Fibroblast of skin of left quadriceps (primary cell): ENCODE results near the gene CPNE1.

Source experiments
- DNase-seq, 2 experiments: peaks; one replicate each; pipeline ENCODE4 v3.0.0-alpha.2; 2013; ENCODE audit warnings: low read depth in 2 of 2

The CPNE1 gene

DNA sequence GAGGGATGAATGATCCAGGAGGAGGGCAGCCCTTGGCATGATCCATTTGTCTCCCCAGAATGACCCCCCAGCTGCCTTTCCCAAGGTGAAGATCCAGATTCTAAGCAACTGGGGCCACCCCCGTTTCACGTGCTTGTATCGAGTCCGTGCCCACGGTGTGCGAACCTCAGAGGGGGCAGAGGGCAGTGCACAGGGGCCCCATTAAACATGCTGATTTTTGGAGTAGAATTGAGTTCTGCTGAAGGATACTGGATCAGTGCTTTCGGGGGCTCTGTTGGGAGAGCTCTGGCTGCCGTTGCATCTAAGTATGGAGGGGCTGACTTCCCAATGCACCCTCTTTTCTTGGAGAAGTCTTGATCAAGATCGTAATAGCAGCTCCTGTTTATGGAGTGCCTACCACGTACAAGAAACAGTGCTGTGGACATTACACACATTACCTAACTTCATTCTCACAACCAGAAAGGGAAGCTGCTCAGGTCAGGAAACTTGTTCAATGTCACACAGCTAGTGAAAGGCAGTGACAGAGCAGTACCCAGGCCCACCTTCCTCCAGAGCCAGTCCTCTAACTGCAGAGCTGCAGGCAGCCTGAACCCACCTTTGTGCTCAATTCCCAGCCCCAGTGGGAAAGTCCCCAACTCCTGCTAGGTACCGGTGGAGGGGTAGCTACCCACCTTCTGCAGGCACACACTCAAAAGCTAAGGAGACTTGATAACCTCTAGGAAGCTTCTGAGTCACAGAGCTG, 43.7 kb downstream of the CPNE1 start:
- no peak for DNase-seq

DNA sequence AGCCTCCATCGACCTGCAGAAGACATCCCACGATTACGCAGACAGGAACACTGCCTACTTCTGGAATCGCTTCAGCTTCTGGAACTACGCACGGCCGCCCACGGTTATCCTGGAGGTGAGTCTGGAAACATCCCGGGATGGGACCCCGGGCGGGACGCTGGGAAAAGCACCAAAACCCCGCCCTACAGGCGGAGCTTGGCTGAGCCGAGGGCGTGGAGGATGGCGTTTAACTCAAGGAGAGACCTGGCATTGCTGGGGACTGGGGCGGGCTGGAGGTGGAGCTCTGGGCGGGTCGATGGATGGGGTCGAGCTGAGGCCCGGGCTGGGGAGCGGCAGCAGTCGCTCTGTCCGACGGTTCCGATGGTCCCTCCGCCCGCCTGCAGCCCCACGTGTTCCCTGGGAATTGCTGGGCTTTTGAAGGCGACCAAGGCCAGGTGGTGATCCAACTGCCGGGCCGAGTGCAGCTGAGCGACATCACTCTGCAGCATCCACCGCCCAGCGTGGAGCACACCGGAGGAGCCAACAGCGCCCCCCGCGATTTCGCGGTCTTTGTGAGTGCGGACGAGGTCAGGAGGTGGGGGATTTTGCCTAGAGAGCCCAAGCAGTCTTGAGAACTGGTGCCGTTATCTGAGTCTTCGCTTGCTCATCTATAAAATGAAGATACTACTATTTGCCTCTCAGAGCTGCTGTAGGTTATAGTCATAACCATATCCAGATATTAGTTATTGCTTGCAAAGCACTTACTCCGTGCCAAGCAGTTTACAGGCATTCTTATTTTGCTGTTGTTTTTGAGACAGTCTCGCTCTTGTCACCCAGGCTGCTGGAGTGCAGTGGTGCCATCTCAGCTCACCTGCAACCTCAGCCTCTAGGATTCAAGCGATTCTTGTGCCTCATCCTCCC, 45.3 kb downstream of the CPNE1 start:
- peak; percentile 62 to 63 for DNase-seq

DNA sequence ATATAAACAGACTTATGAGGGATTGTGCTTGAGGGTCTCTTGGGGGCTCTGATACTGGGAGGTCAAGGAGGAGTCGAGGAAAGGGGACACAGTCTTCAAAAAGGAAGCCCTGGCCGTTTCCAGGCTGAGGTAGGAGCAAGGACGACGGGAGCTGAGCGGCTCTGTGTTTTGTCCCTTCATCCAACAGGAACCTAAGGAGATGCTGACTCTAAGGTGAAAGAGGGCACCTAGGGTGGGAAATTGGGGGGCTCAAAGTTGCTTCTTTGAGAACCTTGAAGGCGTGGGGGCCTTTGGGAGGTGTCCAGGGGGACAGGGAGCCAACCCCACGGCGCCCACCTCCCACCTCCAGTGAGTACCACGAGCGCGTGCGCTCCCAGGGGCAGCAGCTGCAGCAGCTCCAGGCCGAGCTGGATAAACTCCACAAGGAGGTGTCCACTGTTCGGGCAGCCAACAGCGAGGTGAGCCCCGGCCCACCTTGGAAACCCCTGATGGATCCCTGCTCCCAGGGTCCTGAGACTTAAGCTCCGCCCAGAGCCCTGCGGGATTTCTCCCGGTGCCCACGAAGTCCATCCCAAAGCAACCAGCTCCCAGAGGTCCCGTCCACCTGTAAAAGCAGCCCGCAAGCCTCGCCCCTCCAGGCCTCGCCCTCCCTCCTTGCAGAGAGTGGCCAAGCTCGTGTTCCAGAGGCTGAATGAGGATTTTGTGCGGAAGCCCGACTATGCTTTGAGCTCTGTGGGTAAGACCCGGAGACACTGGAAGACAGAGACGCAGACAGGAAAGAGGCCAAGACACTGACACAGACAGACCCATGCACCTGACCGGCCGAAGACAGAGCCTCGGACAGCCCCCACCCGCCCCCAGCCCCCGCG, 46.2 kb downstream of the CPNE1 start:
- no peak for DNase-seq

- DNase-seq: peak in 1 of 2 experiments; percentile 12
Measured at GRCh38 chr20:35617397-35618262, 47.1 kb downstream of the CPNE1 start.

- peak; percentile 53 to 99 for DNase-seq
Measured at GRCh38 chr20:35616465-35617396, 48.0 kb downstream of the CPNE1 start.

DNA sequence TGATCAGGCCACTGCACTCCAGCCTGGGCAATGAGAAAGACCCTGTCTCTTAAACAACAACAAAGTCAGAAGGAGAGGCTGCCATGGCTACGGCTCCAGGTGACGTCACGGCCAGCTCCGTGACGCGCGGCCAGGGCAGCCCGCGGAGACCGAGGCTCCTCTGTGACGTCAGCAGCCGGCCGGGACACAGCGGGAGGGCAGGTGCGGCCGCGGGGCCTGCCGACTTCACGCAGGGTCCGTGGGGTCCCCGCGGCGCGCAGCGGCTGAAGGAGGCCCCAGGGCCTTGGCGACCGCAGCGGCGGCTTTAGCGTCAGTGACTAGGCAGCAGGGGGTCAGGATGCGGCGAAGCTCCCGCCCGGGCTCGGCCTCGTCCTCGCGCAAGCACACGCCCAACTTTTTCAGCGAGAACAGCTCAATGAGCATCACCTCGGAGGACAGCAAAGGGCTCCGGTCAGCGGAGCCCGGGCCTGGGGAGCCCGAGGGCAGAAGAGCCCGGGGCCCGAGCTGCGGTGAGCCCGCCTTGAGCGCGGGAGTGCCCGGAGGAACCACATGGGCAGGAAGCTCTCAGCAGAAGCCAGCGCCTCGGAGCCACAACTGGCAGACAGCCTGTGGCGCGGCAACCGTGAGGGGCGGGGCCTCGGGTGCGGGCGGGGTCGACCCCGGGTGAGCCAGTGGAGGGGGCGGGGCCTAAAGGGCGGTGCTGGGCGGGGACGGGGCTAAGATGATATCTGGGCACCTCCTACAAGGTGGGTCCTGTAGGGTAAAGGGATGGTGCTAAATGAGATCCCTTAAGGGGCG, 48.8 kb downstream of the CPNE1 start, which contains the start of gene SPAG4:
TSS of gene SPAG4 (plus strand) at position 163 of the 798 bp plus-strand sequence. CDS start at position 338, 175 bp downstream.
- peak in 1 of 2 experiments; percentile 99 for DNase-seq

GRCh38 chr20:35611482-35611881, 53.2 kb downstream of the CPNE1 start:
- DNase-seq: no peak

DNA sequence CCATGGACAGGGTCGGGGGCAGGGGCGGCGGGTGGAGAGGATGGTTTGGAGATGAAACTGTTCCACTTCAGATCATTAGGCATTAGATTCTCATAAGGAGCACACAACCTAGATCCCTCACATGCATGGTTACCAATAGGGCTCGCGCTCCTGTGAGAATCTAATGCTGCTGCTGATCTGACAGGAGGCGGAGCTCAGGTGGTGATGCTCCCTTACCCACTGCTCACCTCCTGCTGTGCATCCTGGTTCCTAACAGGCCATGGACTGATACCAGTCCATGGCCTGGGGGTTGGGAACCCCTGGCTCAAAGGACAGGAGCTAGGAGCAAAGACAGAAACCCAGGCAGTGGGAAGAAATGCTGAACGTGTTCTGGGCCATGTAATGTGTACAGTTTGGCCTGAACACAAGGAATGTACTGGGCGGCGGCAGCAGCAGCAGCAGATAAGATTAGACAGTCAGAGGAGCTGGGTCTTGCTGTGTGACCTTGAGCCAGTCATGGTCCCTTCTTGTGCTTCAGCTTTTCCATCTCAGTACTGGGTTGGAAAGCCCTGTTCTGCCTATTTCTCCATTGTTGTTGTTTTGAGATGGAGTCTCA, 53.8 kb downstream of the CPNE1 start:
- no peak for DNase-seq

- no peak for DNase-seq
Measured at GRCh38 chr20:35607003-35607735, 57.5 kb downstream of the CPNE1 start.

DNA sequence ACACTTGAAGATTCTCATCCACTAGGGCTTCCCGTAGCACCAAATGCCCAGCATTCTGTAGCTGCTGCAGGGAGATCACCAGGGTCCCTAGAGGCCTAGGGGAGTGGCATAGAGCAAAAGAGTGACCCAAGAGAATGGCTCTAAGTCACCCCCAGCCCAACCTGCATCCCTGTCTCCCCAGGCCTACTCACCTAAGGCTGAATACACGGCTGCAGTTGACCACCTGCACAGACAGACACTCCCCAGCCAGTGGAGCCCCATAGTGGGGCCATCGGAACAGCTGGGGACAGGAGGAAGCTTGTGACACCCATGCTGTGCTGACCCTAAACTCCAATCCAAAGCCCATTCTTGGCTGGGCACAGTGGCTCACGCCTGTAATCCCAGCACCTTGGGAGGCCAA, 58.6 kb downstream of the CPNE1 start:
- DNase-seq: no peak

- no peak for DNase-seq
Measured at GRCh38 chr20:35604449-35604747, 60.3 kb downstream of the CPNE1 start.

- DNase-seq: no peak
Measured at GRCh38 chr20:35603695-35604448, 60.8 kb downstream of the CPNE1 start.

DNA sequence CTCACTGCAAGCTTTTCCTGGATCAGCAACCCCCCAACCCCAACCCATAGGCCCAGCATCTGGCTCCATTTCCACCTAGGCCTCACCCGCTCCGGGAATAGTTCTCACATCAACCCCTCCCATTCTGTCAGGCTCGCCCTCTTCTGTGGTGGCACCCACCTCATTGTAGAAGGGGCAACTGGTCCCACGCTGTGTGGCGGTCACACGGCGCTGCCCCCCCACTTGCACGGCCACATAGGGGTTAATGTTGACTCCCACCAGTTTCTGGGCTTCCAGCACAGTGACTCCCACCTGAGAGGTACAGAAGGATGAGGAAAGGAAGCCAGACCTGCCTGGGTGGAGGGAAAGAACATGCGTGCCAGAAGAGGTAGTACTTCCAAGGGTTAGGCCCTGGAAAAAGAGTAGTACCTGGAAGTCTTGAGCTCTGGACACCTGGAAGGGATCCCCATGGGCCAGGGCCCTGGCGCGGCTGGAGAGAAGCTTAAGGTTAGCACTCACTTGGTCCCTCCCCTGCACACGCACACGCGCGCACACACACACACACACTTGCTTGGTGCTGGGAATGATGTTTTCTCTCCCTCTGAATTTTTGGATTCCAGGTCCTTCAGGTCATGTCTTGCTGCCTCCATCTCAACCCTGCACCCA, 61.7 kb downstream of the CPNE1 start:
- no peak for DNase-seq

- no peak for DNase-seq
Measured at GRCh38 chr20:35601990-35602389, 62.7 kb downstream of the CPNE1 start.

DNA sequence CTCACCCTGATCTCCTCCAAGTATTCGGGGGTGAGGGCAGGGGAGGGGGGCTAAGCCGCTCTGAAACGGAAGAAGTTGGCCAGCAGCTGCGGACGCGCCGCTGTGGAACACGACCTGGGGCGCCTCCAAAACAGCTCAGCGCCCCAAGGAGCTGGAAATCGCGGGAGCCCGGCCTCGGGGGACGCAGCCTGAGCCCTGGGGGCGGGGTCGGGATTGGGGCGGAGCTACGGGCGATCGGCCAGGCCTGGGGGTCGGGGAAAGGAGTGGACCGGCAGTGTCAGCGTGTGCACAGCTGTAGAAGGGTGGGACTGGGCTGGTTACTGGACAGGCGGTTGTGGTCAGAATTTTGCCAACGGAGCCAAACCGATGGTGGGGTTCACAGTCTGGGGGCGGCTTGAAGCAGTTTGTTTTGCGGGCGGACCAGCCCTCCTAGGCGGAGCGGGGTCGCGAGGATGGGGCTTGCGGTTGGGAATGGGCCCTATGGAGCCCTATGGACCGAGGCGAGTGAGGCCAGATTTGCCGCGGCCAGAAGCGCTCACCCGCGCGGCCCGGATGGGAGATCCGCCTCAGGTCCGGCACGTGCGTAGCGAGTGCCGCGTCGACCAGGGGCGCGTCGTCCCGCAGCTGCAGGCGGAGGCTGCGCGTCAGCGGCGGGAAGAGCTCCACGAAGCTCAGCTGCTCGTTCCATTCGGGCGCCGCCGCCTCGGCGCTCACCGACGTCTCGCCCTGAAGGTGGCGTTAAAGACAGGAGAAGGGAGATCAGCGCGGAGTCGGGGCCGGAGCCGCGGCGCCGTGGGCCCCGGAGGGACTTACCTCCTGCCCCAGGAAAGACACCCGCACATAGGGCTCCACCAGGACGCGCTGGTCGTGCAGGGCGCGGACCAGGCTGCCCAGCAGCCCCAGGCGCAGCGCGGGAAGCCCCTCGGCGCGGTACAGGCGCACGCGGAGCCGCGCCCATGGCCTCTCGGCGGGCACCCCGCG, 63.4 kb downstream of the CPNE1 start:
- DNase-seq: peak in 1 of 2 experiments; percentile 42
